Activated CD8-positive, alpha-beta T cell treated with anti-CD3 and anti-CD28 coated beads for 36 hours (primary cell): ENCODE results near the gene ATAD3C. TPM values are rescaled to one million over a fixed set of nuclear protein-coding genes. Genes with fewer than 3 reads are reported as not detected.

Experiments used
- ATAC-seq: fragments of 200-7000 bp; cut with Tn5 transposase; one replicate; pipeline ENCODE4 v1.10.0; 2021; ENCODE audit warnings: mild to moderate bottlenecking, moderate library complexity
- CTCF ChIA-PET: fragments of 350-600 bp; sonication (Branson Sonifier 250); formaldehyde crosslinking; loops from one replicate; lab custom pipeline; 2021; ENCODE audit warnings: antibody characterized with exemption; lab: Charles Lee
- POLR2A ChIA-PET: fragments of 350-600 bp; sonication (Branson Sonifier 250); formaldehyde crosslinking; loops from one replicate; lab custom pipeline; 2021; ENCODE audit warnings: antibody characterized with exemption; lab: Charles Lee
- DNase-seq: peaks from one replicate; pipeline ENCODE4 v3.0.0-alpha.2; 2020
- H3K27ac Mint-ChIP-seq: one replicate; pipeline ENCODE4 v1.8.0; 2021; ENCODE audit warnings: mild to moderate bottlenecking, mixed read lengths
- H3K27me3 Mint-ChIP-seq: one replicate; pipeline ENCODE4 v1.8.0; 2021; ENCODE audit warnings: mixed read lengths
- H3K36me3 Mint-ChIP-seq: one replicate; pipeline ENCODE4 v1.8.0; 2021; ENCODE audit warnings: low read depth, mixed read lengths
- H3K4me1 Mint-ChIP-seq: one replicate; pipeline ENCODE4 v1.8.0; 2021; ENCODE audit warnings: low read depth, mixed read lengths
- H3K4me3 Mint-ChIP-seq: one replicate; pipeline ENCODE4 v1.8.0; 2021; ENCODE audit warnings: mild to moderate bottlenecking, moderate library complexity, mixed read lengths
- H3K9me3 Mint-ChIP-seq: one replicate; pipeline ENCODE4 v1.8.0; 2021; ENCODE audit warnings: mixed read lengths
- CTCF ChIP-seq: fragments of 200-600 bp; IDR thresholded peaks from one replicate; pipeline ENCODE4 v1.8.0; 2022; ENCODE audit warnings: antibody characterized with exemption, mild to moderate bottlenecking
- intact Hi-C: fragments of 100-400 bp; cut with micrococcal nuclease; formaldehyde crosslinking; loops from one replicate; pipeline ENCODE4 v1.10.0; 2022
- total RNA-seq, 2 experiments: library from RNA; stranded (reverse); gene quantifications; one replicate each; pipeline ENCODE4 v1.2.3, GENCODE V29; 2021

Gene ATAD3C
- total RNA-seq, 2 experiments from 2014 or later, result 0.99 to 1.8 TPM

- ChIA-PET CTCF (no interaction called here), POLR2A (interaction anchor here (1.0 kb wide), 1 partner anchor 25 kb away, joined by 3 read pairs; the partner anchor contains the start of gene MRPL20)
- Mint-ChIP-seq H3K4me3 (no peak overlapping the region), H3K4me1 (peaks cover 13% of the 10 kb centered on the region), H3K27me3 (peaks cover 24% of the 10 kb centered on the region), H3K36me3 (no peaks in the 10 kb centered on the region), H3K9me3 (no peaks in the 10 kb centered on the region), H3K27ac (no peak overlapping the region)
- ATAC-seq, result no peak
- DNase-seq, result no peak
- intact Hi-C loops, result no loop called here
- TF ChIP-seq CTCF, result no peak
Measured at GRCh38 chr1:1432274-1432950, 17.1 kb upstream of the ATAD3C start.

- Mint-ChIP-seq H3K9me3 (no peaks in the 10 kb centered on the region), H3K27ac (no peak overlapping the region), H3K27me3 (peaks cover 24% of the 10 kb centered on the region), H3K4me1 (peaks cover 13% of the 10 kb centered on the region), H3K36me3 (no peaks in the 10 kb centered on the region), H3K4me3 (no peak overlapping the region)
- DNase-seq (no peak), ATAC-seq (no peak)
- CTCF ChIA-PET, result interaction anchor here (1.0 kb wide), 1 partner anchor 33 kb away, joined by 3 read pairs; no protein-coding TSS in a partner anchor
- POLR2A ChIA-PET, result interaction anchor here (1.5 to 2.8 kb wide), 2 partner anchors 26 to 33 kb away, joined by 7 to 8 read pairs; partner anchors contain the start of genes CCNL2 and MRPL20
- no peak for TF ChIP-seq CTCF
- intact Hi-C loops, result no loop called here
Measured at GRCh38 chr1:1432951-1433803, 16.3 kb upstream of the ATAD3C start.

- peak; percentile 82 for ATAC-seq
- ChIA-PET POLR2A (interaction anchor here (0.9 to 2.8 kb wide), 3 partner anchors 26 to 34 kb away, joined by 3 to 8 read pairs (median 7); partner anchors contain the start of genes CCNL2 and MRPL20), CTCF (interaction anchor here (1.0 kb wide), 1 partner anchor 34 kb away, joined by 3 read pairs; no protein-coding TSS in a partner anchor)
- peak; percentile 89 for DNase-seq
- Mint-ChIP-seq H3K36me3 (no peaks in the 10 kb centered on the region), H3K9me3 (no peaks in the 10 kb centered on the region), H3K27me3 (peaks cover 25% of the 10 kb centered on the region), H3K27ac (no peak overlapping the region), H3K4me3 (no peak overlapping the region), H3K4me1 (peaks cover 10% of the 10 kb centered on the region)
- intact Hi-C loops, result no loop called here
- TF ChIP-seq CTCF, result no peak
Measured at GRCh38 chr1:1433804-1434130, 15.7 kb upstream of the ATAD3C start.

- Mint-ChIP-seq H3K4me3 (no peak overlapping the region), H3K4me1 (peaks cover 10% of the 10 kb centered on the region), H3K27me3 (peaks cover 27% of the 10 kb centered on the region), H3K36me3 (no peaks in the 10 kb centered on the region), H3K27ac (no peak overlapping the region), H3K9me3 (no peaks in the 10 kb centered on the region)
- intact Hi-C loops, result no loop called here
- TF ChIP-seq CTCF, result no peak
- ATAC-seq, result peak; percentile 18
- DNase-seq, result peak; percentile 50
- POLR2A ChIA-PET, result interaction anchor here (0.9 to 2.8 kb wide), 3 partner anchors 27 to 34 kb away, joined by 3 to 8 read pairs (median 7); partner anchors contain the start of genes CCNL2 and MRPL20
- CTCF ChIA-PET, result interaction anchor here (1.0 kb wide), 1 partner anchor 34 kb away, joined by 3 read pairs; no protein-coding TSS in a partner anchor
Measured at GRCh38 chr1:1434131-1434823, 15.2 kb upstream of the ATAD3C start.
